HFFc6 (cell line): ENCODE data around the gene RER1. TPM values are rescaled to one million over a fixed set of nuclear protein-coding genes. Genes with fewer than 3 reads are reported as not detected.

Experiments
- DNase-seq: peaks from one replicate; pipeline ENCODE4 v3.0.0-alpha.2; 2018
- H3K27ac Mint-ChIP-seq: 2 replicates; pipeline ENCODE4 v1.8.0; 2020; ENCODE audit warnings: mild to moderate bottlenecking, mixed read lengths
- H3K27me3 Mint-ChIP-seq: 2 replicates; pipeline ENCODE4 v1.8.0; 2021; ENCODE audit warnings: mild to moderate bottlenecking, moderate library complexity, mixed read lengths; ENCODE audit not compliant: insufficient read depth
- H3K36me3 Mint-ChIP-seq: 2 replicates; pipeline ENCODE4 v1.8.0; 2021; ENCODE audit warnings: low read depth, mixed read lengths
- H3K4me1 Mint-ChIP-seq: 2 replicates; pipeline ENCODE4 v1.8.0; 2020; ENCODE audit warnings: low read depth, mixed read lengths
- H3K4me3 Mint-ChIP-seq: 2 replicates; pipeline ENCODE4 v1.8.0; 2020; ENCODE audit warnings: mild to moderate bottlenecking, moderate library complexity, mixed read lengths
- H3K9me3 Mint-ChIP-seq: 2 replicates; pipeline ENCODE4 v1.8.0; 2020; ENCODE audit warnings: mild to moderate bottlenecking, mixed read lengths
- CTCF ChIP-seq: fragments of 200-600 bp; sonication (generic); IDR thresholded peaks from 2 replicates; pipeline ENCODE4 v1.5.0; 2021; ENCODE audit warnings: antibody characterized with exemption, mild to moderate bottlenecking
- total RNA-seq, 6 experiments: library from RNA; stranded (reverse); fragmentation: NEBNext Ultra II Directional; extraction: Animal tissue kit (Norgen Biotek cat#: 25700); gene quantifications; 2 replicates in 1 of 6; 3 replicates in 5 of 6; pipeline ENCODE4 v1.2.3, GENCODE V29; 2021

RER1 gene
- total RNA-seq, 6 experiments from 2014 or later = 254 to 303 (median 283) TPM

GRCh38 chr1:2409745-2410144, 18.1 kb downstream of the RER1 start:
- Mint-ChIP-seq H3K9me3 (no peaks in the 10 kb centered on the region), H3K4me3 (no peak overlapping the region), H3K27me3 (peaks cover 5% of the 10 kb centered on the region), H3K27ac (no peak overlapping the region), H3K4me1 (peaks cover 22% of the 10 kb centered on the region), H3K36me3 (no peaks in the 10 kb centered on the region; the same call in none of the 2 replicates)
- no peak for DNase-seq
- TF ChIP-seq CTCF = no peak

- peak overlapping the region; percentile 90 for H3K4me3 Mint-ChIP-seq
- peaks cover 5% of the 10 kb centered on the region for H3K27me3 Mint-ChIP-seq
- H3K4me1 Mint-ChIP-seq = peaks cover 12% of the 10 kb centered on the region
- DNase-seq = no peak
- H3K9me3 Mint-ChIP-seq = no peaks in the 10 kb centered on the region
- no peak for TF ChIP-seq CTCF
- peak overlapping the region; percentile 64 for H3K27ac Mint-ChIP-seq
- H3K36me3 Mint-ChIP-seq = no peaks in the 10 kb centered on the region; the same call in 1 of the 2 replicates
Observed at GRCh38 chr1:2411801-2412394, 20.3 kb downstream of the RER1 start.

GRCh38 chr1:2412395-2412772, 20.7 kb downstream of the RER1 start, which contains the start of gene PEX10:
Gene PEX10, minus strand, starts transcription at chr1:2412564. Its CDS starts 62 bp downstream, at chr1:2412502.
- Mint-ChIP-seq H3K4me3 (peak within 1 kb of the TSS; percentile 90), H3K36me3 (no peaks in the 10 kb centered on the region; the same call in 1 of the 2 replicates), H3K27ac (peak within 1 kb of the TSS; percentile 64), H3K9me3 (no peaks in the 10 kb centered on the region), H3K4me1 (peaks cover 12% of the 10 kb centered on the region), H3K27me3 (peaks cover 3% of the 10 kb centered on the region)
- no peak for TF ChIP-seq CTCF
- peak; percentile 93 for DNase-seq

- Mint-ChIP-seq H3K27me3 (peaks cover 2% of the 10 kb centered on the region), H3K27ac (no peak overlapping the region; the same call in 1 of the 2 replicates)
- DNase-seq = no peak
Observed at GRCh38 chr1:2412773-2413494, 21.3 kb downstream of the RER1 start.

More at GRCh38 chr1:2412773-2413494, 21.3 kb downstream of the RER1 start:
- 0 out of 2 replicates have a peak, but pooled peaks have one; percentile 8 for TF ChIP-seq CTCF
- Mint-ChIP-seq H3K36me3 (no peaks in the 10 kb centered on the region; the same call in 1 of the 2 replicates), H3K4me1 (peaks cover 12% of the 10 kb centered on the region), H3K9me3 (no peaks in the 10 kb centered on the region), H3K4me3 (peak overlapping the region; percentile 70)
